Measurements from ENCODE around the gene APOE. TPM values are rescaled to one million over a fixed set of nuclear protein-coding genes. Genes with fewer than 3 reads are reported as not detected.
"Not testable (repeated sequence)": the region's sequence is repeated elsewhere in the genome, so short reads cannot be mapped to it uniquely, and the experiment has no call there.

APOE gene
- 100 to 1,000 TPM; 261 to 604 (median 299) TPM for polyA plus RNA-seq (ENCODE audit: insufficient read length in 4 of 4)

DNA sequence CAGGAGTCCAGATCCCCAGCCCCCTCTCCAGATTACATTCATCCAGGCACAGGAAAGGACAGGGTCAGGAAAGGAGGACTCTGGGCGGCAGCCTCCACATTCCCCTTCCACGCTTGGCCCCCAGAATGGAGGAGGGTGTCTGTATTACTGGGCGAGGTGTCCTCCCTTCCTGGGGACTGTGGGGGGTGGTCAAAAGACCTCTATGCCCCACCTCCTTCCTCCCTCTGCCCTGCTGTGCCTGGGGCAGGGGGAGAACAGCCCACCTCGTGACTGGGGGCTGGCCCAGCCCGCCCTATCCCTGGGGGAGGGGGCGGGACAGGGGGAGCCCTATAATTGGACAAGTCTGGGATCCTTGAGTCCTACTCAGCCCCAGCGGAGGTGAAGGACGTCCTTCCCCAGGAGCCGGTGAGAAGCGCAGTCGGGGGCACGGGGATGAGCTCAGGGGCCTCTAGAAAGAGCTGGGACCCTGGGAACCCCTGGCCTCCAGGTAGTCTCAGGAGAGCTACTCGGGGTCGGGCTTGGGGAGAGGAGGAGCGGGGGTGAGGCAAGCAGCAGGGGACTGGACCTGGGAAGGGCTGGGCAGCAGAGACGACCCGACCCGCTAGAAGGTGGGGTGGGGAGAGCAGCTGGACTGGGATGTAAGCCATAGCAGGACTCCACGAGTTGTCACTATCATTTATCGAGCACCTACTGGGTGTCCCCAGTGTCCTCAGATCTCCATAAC lies at the start of gene APOE:
TSS of gene APOE (plus strand) at position 360 of the 724 bp plus-strand sequence. CDS start 829 bp downstream, outside the sequence.
- DNase-seq (ENCODE audit: low read depth in 4 of 4, low spot score in 3 of 4) = no peak

DNA sequence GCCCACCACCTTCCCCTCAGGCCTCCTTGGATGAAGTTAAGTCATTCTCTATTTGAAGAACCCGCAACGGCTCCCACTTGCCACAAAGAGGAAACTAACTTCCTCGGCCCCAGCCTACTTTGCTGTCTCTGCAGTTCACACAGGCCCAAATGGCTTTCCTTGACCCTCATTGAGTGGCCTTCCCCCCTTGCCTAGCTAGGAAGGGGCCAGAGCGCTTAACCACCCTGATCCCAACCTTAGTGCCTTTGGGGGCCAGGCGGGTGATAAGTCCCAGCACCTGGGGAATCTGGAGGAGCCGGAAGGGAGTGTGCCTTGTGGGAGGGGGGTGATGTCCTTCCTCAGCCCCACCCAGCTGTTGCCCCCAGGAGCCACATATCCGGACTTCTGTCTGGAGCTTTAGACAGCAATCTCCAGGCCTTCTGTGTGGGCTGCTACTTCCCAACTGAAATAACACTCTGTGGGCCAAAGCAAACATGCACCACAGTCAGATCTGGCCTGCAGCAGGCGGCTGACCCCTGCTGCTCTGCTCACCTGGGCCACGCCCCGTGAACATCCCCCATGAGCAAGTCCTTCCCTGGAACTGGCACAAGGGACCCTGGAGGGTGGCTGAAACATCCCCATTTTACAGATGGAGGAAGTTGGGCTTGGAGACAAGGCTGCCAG lies 49.0 kb upstream of the APOE start:
- DNase-seq (ENCODE audit: low read depth in 4 of 4, low spot score in 3 of 4) = no peak

DNA sequence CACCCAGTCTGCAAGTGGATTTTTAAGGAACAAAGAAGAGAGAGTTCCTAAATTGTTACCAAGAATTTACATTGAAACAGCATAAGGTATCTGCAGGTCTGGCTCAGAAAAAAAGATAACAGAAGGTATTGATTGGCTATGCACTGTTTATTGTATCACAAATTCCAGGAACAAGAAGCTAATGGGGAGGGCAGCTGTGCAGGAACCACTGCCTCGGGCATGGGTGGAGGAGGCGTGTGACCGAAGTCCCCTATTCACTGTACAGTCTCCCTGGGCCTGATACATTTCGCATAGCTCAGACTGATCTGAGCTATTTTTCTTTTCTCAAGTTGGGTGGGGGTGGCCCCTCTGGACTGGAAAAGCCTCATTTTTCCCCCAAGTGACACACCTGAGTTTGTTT lies 47.8 kb upstream of the APOE start:
- no peak for DNase-seq (ENCODE audit: low read depth in 4 of 4, low spot score in 3 of 4)

DNA sequence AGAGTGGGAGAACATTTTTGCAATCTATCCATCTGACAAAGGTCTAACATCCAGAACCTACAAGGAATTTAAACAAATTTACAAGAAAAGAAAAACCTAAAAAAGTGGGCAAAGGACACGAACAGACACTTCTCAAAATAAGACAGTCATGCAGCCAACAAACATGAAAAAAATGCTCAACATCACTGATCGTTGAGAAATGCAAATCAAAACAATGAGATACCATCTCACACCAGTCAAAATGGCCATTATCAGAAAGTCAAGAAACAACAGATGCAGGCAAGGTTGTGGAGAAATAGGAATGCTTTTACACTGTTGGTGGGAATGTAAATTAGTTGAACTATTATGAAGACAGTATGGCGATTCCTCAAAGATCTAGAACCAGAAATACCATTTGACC lies 44.0 kb upstream of the APOE start:
- not testable (repeated sequence) for DNase-seq (ENCODE audit: low read depth in 4 of 4, low spot score in 3 of 4)

DNA sequence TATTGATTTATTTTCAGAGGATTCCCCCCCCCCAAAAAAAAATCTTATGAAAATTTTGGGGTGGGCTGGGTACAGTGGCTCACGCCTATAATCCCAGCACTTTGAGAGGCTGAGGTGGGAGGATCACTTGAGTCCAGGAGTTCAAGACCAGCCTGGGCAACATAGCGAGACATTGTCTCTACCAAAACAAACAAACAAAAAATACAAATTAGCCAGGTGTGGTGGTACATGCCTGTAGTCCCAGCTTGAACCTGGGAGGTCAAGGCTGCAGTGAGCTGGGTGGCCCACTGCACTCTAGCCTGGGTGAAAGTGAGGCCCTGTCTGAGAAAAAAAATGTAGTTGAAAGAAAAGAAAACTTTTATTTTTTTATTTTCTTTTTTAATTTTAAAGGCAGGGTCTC lies 41.6 kb upstream of the APOE start:
- no peak for DNase-seq (ENCODE audit: low read depth in 4 of 4, low spot score in 3 of 4)

DNA sequence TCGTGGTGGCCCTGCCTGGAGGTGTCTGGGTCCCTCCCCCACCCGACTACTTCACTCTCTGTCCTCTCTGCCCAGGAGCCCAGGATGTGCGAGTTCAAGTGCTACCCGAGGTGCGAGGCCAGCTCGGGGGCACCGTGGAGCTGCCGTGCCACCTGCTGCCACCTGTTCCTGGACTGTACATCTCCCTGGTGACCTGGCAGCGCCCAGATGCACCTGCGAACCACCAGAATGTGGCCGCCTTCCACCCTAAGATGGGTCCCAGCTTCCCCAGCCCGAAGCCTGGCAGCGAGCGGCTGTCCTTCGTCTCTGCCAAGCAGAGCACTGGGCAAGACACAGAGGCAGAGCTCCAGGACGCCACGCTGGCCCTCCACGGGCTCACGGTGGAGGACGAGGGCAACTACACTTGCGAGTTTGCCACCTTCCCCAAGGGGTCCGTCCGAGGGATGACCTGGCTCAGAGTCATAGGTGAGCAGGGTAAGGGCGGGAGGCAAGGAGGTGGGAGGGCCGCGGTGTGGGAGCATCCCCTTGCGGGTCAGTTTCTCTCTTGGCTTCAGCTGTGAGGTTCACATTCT lies 40.3 kb upstream of the APOE start:
- no peak for DNase-seq (ENCODE audit: low read depth in 4 of 4, low spot score in 3 of 4)

DNA sequence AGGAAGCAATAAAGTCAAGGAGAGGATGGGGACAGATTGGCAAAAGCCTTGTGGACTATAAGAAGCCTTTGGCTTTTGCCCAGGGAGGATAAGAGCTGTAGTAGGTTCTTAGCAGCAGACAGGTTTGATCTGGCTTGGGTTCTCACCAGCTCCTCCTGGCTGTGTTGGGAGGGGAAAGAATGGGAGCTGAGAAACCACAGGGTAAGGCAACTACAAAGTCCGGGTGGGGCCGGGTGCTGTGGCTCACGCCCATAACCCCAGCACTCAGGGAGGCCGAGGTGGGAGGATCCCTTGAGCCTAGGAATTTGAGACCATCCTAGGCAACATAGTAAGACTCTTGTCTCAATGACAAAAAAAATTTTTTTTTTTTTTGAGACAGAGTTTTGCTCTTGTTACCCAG lies 38.9 kb upstream of the APOE start:
- no peak for DNase-seq (ENCODE audit: low read depth in 4 of 4, low spot score in 3 of 4)

DNA sequence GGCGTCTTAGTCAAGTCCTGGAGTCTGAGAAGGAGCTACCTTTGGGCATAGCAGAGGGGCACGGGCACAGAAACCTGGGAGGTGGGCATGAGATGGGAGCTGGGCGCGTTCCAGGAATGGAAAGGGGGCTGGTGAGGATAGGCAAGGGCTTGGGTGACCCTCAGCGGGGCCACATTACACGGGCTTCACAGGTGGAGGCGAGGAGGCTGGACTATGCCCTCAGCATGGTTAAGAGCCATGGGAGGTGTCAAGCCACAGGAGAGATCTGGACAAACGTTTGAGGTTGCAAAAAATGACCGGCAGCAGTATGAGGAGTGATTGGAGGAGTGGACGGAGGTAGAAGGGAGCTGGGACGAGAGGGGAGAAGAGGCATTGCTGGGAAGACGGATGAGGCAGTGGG lies 38.0 kb upstream of the APOE start:
- no peak for DNase-seq (ENCODE audit: low read depth in 4 of 4, low spot score in 3 of 4)

DNA sequence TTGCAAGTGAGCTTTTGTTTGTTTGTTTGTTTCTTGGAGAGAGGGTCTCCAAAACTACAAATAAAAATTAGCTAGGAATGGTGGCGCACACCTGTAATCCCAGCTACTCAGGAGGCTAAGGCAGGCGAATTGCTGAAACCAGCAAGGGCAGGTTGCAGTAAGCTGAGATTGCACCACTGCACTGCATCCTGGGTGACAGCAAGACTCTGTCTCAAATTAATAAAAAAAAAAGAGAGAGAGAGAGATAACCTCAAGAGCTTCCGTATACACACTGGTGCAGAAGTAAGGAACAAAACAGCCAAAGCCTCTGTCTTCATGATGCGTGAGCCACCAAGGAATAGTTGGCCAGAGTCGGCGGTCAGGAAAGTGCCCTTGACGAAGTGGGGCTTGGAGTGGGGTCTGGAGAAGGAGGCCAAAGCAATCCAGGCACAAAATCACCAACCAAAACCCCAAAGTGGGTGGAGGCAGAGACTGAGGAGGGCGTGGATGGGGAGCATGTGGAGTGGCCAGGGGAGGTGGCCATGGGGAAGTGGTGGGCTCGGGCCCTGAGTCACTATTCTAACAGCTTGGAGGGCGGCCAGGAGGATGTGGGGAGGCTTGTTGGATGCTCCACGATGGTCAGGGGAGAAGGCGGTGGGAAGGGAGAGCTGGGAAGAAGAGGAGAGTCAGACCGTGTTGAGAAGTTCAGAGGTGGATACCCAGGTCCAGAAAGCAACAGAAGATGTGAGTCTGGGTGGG lies 35.7 kb upstream of the APOE start:
- no peak for DNase-seq (ENCODE audit: low read depth in 4 of 4, low spot score in 3 of 4)

DNA sequence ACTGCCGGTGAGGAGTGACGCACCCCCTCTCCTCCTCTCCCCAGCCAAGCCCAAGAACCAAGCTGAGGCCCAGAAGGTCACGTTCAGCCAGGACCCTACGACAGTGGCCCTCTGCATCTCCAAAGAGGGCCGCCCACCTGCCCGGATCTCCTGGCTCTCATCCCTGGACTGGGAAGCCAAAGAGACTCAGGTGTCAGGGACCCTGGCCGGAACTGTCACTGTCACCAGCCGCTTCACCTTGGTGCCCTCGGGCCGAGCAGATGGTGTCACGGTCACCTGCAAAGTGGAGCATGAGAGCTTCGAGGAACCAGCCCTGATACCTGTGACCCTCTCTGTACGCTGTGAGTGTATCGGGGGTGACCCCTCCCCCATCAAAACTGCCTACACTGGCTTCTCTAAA lies 33.8 kb upstream of the APOE start:
- no peak for DNase-seq (ENCODE audit: low read depth in 4 of 4, low spot score in 3 of 4)

DNA sequence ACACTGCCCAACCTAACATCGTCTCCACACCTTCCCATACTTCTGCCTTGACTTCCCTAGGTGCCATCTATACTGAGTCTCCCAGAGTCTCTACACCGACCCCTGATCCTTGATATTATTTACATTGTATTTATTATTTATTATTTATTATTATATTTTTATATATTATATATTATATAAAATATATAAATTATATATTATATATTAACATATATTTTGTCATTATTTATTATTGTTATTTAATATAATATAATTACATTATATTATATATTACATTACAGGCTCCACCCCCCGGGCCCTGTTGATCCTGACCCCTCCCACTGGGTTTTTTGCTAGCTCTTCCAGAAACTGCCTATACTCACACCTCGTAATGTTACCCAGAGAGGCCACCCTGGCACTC lies 32.9 kb upstream of the APOE start:
- DNase-seq (ENCODE audit: low read depth in 4 of 4, low spot score in 3 of 4) = no peak

DNA sequence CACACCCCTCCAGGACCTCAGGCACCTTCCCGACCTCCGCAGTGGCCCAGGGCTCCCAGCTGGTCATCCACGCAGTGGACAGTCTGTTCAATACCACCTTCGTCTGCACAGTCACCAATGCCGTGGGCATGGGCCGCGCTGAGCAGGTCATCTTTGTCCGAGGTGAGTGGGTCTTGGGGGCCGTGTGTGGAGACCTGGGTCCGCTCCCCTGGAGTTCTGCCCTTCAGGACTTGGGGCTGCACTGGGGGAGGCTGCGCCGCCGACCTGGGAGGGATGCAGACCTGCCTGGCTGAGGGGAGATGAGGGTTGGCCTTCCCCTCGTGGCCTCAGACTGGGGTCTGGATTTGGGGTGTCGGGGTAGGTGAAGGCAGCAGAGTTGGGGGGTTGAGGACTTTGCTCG lies 31.3 kb upstream of the APOE start:
- DNase-seq (ENCODE audit: low read depth in 4 of 4, low spot score in 3 of 4) = no peak

DNA sequence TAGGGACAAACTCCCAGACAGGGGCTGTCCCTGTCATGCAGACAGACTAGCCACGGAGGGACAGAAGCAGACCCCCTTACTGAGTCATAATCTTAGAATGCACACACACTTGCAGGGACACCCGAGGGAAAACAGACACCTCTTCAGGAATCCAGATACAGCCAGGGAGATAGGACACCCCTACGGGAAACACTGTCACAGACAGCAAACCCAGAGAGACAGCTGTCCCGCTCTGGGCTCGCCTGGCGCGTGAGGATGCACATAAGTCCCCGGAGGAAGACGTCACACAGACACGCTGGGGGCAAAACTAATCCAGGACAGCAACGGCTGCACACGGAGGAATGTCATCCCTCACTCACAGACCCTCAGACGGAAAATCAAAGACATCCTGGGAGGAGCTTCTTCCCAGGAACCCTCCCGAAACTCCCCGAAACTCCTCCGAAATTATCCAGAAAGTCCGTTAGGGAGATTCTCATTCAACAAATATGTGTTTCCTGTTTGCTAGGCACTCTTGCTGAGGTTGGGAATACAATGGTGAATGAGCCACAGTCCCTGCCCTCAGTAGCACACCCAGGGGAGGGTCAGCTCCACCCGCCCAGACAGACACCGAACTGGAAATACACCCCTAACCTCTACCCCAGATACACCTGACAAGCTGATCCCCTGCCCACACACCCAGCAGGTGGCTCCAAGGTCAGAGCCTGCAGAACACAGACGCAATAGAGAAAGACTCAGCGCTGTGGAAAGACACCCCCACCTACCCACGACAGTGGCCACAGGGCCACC lies 29.7 kb upstream of the APOE start:
- DNase-seq (ENCODE audit: low read depth in 4 of 4, low spot score in 3 of 4) = no peak

DNA sequence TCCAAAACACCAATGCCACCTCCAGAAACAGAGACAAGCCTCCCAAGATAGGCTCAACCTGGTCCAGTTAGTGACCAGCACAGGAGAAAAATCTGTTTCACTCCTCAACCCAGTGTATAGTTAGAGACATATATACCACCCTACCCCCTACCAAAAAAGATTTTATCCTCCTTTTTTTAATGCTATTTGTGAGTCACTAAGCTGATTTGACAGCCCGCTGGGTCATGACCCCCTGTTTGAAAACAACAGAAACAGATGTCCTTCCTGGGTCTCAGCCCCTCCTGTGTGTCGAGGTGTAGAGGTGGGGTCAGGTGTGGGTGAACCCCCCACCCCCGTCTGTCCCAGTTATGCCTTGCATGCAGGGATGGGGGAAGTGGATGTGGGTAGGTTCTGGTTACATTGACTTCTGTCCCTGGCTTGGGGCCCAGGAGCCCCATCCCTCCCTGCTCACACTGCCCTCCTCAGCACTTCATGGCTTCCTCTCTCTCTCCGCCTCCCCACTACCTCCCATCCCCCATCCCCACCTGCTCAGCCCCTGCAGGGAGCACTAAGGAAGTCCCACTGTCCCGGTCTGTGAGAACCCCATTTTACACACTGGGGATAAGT lies 28.6 kb upstream of the APOE start:
- no peak for DNase-seq (ENCODE audit: low read depth in 4 of 4, low spot score in 3 of 4)

DNA sequence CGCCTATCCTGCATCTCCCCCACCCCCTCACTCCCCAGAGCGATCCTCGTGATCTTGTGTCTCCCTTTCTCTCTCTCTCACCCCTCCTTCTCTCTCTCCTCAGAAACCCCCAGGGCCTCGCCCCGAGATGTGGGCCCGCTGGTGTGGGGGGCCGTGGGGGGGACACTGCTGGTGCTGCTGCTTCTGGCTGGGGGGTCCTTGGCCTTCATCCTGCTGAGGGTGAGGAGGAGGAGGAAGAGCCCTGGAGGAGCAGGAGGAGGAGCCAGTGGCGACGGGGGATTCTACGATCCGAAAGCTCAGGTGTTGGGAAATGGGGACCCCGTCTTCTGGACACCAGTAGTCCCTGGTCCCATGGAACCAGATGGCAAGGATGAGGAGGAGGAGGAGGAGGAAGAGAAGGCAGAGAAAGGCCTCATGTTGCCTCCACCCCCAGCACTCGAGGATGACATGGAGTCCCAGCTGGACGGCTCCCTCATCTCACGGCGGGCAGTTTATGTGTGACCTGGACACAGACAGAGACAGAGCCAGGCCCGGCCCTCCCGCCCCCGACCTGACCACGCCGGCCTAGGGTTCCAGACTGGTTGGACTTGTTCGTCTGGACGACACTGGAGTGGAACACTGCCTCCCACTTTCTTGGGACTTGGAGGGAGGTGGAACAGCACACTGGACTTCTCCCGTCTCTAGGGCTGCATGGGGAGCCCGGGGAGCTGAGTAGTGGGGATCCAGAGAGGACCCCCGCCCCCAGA lies 27.3 kb upstream of the APOE start:
- no peak for DNase-seq (ENCODE audit: low read depth in 4 of 4, low spot score in 3 of 4)

DNA sequence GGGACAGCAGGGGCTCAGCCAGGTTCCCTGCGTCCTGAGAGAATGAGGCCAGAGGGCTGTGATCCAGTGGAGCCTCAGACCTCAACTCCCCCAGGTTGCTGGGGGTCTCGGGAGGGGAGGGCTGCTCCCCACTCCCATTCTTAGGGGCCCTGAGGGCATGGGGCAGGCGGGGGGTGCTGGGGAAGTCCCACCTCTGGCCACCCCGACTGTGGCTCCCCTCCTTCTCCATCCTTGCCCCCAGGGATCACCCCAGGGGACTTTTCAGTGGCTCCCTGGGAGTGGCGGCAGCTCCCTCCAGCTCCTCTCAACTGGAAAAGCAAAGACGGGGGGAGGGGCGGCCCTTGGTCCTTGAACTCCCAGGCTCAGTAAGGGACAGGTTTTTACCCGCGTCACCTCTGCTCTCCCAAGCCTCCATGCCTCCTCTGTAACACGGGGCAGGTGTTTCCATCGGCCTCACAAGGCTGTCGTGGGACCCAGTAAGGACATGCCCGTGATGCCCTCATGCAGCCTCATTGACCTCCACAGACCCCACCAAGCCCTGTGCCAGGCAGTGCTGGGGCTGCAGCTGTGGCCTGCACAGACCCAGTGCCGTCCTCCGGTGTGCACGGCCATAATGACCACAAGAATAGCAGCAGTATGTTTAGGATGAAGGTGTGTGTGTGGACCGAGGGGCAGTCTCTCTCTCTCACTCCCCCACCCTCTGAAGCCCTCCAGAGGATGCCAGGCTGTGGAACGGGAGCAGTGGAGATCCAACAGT lies 26.1 kb upstream of the APOE start:
- no peak for DNase-seq (ENCODE audit: low read depth in 4 of 4, low spot score in 3 of 4)

DNA sequence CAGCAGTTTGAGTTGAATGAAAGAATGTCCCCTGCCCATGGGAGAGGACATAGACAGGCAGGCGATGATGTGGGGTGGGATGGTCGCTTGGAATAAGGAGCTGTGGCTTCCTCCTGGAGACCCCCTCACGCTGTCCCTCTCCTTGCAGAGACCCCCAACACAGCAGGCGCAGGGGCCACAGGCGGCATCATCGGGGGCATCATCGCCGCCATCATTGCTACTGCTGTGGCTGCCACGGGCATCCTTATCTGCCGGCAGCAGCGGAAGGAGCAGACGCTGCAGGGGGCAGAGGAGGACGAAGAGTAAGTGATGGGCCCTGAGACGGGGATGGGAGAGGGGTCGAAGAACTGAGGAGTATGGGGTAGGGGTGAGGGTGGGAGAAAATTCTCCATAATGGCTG lies 23.5 kb upstream of the APOE start:
- DNase-seq (ENCODE audit: low read depth in 4 of 4, low spot score in 3 of 4) = no peak

DNA sequence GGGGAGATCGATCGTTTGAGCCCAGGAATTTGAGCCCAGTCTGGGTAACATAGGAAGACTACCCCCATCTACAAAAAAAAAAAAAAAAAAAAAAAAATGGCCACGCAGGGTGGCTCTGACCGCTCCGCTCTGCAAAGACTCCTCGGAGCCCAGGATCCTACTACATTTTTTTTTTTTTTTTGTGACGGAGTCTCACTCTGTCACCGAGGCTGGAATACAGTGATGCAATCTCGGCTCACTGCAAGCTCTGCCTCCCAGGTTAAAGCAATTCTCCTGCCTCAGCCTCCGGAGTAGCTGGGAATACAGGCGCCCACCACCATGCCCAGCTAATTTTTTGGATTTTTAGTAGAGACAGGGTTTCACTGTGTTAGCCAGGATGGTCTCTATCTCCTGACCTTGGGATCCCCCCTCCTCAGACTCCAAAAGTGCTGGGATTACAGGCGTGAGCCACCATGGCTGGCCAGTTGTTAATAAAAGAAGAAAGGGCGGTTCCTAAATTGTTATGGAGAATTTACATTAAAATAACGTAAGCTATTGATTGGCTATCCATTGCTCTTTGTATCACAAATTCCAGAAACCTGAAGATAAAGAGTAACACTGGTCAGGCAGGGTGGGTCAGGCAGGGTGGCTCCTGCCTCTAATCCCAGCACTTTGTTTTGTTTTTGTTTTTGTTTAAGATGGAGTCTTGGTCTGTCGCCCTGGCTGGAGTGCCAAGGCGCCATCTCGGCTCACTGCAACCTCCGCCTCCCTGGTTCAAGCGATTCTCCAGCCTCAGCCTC lies 22.8 kb upstream of the APOE start:
- not testable (repeated sequence) for DNase-seq (ENCODE audit: low read depth in 4 of 4, low spot score in 3 of 4)

Measured in right renal pelvis (tissue), 4 donors.